Amygdala (tissue), 56 donors: ENCODE data around the gene RMI2.
"Not testable (repeated sequence)": the region's sequence is repeated elsewhere in the genome, so short reads cannot be mapped to it uniquely, and the experiment has no call there.

ENCODE experiments used
- DNase-seq, 56 donors: peaks; one replicate each; lab custom pipeline; 2025; lab: John Stamatoyannopoulos, UW

The RMI2 gene

DNA sequence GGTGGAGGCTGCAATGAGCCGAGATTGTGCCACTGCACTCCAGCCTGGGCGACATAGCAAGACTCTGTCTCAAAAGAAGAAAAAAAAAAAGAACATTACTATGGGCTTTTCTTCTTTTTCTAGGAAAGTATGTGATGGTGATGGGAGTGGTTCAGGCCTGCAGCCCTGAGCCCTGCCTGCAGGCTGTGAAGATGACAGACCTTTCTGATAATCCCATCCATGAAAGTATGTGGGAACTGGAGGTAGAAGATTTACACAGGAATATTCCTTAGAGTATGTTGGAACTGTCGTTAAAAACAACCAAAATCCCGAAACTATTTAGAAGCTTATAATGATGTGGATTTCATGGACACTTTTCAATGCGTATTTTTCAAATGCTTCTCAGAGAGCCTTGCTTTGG is 5.3 kb downstream of the RMI2 start:
- no peak for DNase-seq

DNA sequence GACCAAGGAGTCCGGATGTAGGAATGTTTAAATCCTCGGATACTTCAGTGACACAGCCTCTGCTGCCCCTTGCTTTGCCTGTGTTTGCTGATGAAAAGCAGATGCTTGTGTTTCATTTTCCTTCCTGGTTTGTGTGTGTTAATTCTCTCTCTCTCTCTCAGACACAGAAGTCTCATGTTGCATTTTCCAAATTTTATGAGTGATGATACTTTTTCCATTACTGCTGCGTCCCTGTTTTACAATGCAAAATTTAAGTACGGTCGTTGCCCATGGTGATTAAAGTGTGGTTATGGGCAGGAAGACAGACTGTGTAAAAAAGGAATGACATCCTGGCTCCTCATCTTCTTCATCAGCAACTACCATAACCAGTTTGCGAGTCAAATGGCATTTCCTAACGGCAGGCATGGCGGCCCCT is 5.7 kb downstream of the RMI2 start:
- DNase-seq, result no peak

DNA sequence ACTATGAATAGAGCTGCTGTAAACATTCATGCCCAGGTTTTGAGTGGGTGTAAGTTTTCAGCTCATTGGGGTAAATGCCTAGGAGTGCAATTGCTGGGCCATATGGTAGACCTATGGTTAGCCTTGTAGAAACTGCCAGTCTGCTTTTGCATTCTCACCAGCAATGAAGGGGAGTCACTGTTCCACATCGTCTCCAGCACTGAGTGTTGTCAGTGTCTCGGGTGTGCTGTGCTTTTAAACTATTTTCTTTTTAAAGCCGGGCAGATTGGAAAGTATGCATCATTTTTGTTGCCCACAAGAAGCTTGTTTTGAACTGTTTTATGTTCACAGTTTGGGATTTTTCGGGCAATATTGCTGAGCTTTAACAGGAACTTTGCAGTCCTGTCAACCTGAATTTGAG is 7.9 kb downstream of the RMI2 start:
- no peak for DNase-seq

GRCh38 chr16:11354407-11354732 is 9.1 kb downstream of the RMI2 start:
- DNase-seq, result no peak

DNA sequence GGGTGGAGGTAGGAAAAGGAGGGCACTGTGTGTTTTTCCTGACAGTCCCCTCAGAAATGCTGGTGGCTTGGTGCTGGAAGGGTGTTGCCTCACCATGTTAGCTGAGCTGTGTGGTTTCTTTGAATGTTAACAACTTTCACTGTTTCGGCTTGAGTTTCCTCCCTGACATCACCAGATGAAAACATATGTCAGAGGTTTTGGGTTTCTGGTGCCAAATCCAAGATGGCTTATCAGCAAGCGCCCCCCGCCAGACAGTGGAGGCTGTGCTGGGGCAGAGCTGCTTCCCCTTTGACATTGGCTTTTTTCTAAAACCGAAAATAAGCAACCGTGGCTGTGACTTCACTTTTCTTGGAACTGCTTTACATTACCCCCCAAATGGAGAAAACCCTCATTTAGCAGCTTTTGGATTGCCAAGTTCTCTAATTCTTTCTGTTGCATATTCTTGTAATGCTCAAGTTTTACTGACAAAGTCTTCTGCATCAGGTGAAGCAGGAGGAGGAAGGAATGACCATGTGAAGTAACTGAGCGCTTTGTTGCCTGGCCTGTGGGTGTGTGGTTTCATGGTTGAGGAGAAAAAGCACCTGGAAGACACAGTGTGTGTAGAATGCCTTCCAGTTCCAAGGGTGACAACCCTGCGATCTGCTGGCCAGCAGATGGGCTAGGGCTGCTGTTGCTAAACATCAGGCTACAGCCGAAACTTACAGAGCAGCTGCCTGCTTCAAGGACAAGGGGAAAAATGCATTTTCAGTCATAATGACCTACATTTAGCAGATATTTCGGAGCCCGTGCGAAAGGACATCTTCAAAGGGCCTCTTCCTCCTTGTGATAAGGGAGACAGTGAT is 9.7 kb downstream of the RMI2 start:
- DNase-seq, result peak in 2 of 56 donors; percentile 5 to 6

DNA sequence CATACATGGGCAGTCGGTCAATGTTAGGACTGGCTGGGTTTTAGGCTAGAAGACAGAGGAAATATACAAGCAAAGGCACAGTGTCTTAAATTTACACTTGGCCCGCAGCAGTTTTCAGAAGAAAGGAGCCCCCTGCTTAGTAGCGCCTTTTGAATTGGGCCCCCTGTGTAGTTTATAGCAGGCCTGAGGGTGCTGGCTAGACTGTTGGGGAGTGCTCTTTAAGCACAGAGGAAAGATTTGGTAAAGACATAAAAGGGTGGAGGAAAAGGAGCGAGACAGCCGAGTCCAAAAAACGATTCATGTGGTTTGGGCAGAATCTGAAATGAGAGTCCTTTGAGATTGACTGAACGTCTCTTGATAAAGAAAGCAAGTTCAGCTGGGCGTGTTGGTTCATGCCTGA is 10.6 kb downstream of the RMI2 start:
- no peak for DNase-seq

GRCh38 chr16:11356573-11357331 is 11.5 kb downstream of the RMI2 start:
- DNase-seq, result peak in 29 of 56 donors; percentile 1 to 65 (median 22)

DNA sequence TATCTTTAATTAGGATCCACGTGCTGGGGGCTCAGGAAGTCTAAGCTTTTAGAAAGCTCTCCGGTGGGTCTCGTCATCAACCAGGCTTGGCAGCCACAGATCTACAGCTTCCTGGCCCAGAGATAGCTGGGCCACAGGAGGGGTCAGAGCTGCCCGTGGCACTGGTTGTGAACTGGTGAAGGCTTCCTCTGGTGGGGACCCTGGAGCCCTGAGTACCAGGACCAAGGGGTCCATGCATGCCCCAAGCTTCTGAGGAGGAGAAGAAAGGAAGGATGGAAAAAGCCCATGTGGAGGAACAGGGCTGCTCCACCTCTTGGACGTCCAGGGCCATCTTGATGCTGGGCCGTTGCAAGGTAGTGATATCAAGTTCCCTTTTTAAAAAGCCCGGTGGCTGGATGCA is 13.3 kb downstream of the RMI2 start:
- DNase-seq, result no peak

DNA sequence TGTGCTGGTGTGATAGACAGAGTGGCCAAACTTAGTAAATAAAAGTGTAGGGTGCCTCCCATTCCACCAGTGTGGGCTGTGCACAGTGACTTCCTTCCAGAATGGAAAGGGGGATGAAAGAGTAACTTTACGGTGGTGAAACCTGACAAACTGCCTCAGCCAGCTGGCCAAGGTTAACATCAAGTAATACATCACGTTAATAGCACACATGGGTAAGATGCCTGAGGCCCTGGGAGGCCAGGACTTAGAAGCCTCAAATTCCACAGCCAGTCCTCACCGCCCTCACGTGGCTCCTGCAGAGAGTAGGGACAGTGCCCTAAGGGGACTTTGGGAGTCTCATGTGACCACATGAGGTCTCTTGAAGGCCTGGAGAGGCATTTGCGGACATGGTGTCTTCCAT is 14.1 kb downstream of the RMI2 start:
- DNase-seq, result no peak

GRCh38 chr16:11360641-11361373 is 15.5 kb downstream of the RMI2 start:
- no peak for DNase-seq

- DNase-seq, result no peak
Observed at GRCh38 chr16:11361701-11362451, 16.6 kb downstream of the RMI2 start.

DNA sequence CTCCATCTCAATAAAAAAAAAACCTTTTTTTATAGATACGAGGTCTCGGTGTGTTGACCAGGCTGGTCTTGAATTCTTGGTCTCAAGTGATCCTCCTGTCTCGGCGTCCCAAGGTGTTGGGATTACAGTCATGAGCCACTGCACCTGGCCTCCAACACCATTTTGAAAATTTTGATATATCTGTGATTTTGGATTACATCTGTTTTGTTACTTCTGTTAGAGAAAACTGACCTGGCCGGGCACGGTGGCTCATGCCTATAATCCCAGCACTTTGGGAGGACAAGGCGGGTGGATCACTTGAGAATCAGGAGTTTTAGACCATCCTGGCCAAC is 18.6 kb downstream of the RMI2 start:
- DNase-seq, result no peak

DNA sequence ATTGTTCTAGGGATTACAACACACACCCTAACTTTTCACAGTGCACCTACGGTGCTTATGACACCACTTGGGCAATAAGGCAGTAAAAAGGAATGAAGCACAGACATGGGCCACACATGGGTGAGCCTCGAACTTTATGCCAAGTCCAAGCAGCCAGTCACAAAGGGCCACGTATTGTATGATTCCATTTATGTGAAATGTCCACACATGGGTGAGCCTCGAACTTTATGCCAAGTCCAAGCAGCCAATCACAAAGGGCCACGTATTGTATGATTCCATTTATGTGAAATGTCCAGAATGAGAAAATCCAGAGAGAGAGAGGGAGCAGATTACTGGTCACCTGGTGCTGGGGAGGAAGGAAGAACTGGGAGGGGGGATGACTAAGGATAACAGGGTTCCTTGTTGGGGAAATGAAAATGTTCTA is 22.2 kb downstream of the RMI2 start:
- DNase-seq, result no peak

DNA sequence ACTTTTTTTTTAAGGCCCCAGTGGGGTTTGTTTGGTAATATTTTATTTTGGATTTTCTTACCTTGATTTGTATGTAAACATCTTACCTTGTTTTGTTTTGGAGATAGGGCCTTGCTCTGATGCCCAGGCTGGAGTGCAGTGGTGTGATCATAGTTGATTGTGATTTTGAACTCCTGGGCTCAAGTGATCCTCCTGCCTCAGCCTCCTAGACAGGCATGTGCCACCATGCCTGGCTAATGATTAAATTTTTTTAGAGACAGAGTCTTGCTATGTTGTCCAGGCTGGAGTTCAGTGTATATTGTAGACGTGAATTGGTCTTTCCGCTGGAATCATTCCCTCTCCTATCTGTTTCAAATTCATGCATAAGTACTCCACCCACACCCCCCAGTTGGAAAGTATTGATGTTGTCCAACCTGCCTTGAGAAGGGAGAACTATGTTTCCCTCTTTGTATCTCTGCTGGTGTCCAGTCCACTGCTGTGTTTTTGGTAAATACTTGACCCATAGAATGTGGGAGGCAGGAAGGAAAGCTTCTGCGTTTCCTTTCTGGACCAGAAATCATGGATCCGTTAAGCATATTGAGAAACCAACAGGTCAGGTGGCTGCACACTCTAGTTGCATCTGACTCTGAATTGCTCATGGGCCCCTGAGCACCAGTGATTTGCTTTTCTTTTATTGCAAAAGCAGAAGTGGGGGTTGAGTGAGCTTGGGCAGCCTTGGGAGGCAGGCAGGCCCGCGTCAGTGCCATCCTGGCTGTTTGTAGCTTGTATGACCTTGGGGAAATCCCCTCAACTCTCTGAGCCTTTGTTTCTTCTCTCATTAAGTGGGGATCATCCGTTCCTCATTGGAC is 25.0 kb downstream of the RMI2 start:
- no peak for DNase-seq

DNA sequence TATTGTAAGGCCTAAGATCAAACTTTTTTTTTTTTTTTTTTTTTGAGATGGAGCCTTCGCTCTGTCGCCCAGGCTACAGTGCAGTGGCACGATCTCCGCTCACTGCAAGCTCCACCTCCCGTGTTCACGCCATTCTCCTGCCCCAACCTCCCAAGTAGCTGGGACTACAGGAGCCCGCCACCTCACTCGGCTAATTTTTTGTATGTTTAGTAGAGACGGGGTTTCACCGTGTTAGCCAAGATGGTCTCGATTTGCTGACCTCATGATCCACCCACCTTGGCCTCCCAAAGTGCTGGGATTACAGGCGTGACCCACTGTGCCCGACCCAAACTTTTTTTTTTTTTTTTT is 25.6 kb downstream of the RMI2 start:
- not testable (repeated sequence) for DNase-seq

- DNase-seq, result no peak
Observed at GRCh38 chr16:11372073-11372828, 27.0 kb downstream of the RMI2 start.

DNA sequence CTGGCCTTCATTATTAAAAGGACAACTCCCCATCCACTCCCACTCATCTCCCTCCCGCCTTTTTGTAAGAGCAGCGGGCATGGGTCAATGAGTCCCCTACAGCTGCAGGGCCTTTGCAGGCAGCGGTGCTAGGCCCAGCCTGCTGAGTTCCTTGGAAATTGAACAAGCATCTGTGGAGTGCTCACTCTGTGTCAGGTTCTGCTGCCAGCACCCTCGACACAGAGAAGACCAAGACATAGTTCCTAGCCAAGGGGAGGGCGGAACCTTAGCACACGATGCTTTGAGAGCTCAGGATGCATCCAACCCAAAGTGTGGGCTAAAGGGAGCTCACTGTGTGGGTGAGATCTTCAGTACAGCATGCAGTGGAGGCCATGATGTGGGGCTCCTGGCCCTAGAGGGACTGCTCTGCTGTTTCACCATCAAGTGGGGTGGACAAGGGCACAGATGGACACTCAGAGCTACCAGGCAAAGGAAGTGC is 27.6 kb downstream of the RMI2 start:
- DNase-seq, result no peak

DNA sequence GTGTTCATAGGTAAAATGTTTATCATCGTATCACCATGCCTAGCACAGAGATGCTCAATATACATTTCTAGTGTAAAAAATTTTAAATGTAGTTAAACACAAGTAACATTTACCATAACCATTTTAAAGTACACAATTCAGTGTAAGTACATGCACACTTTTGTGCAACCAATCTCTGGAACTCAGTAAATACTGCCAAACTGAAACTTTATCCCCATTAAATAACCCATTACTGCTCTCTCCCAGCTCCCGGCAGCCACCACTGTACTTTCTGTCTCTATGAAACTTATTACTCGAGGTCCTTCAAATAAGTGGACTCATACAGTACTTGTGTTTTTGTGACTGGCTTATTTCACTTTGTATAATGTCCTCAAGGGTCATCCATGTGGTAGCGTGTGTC is 29.0 kb downstream of the RMI2 start:
- DNase-seq, result no peak

- DNase-seq, result no peak
Observed at GRCh38 chr16:11377154-11377553, 31.9 kb downstream of the RMI2 start.
